Measurements from ENCODE around the gene PLA2R1.

PLA2R1 gene

DNA sequence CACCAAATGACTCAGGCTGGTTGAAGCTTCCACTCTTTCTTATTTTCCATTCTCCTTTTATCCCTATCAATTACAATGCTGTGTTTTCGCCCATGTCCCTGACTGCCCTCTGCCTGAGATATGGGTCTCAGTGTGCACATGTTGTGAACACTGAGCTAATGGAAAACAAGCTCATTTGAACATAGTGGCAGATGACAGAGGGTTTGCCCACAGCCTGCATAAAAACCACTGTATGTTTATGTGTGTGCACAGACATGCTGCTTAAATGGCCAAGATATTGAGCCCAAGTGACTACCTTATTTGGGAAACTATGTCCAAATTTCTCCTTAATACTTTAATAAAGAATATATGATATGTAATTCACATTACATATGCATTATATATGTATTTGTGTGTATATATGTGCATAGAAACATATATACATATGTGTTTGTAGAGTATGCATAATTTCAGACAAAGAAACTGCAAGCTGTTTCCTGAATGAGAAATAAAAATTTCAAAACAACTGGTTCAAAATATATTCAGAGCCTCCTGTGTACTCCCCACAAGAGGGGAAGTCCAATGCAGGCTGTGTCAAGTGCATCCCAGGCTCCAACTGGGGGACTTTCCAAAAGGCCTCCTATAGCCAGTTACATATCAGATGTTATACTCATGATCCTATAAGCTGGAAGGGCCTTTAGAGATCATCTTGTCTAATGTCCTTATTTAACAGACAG lies 171.7 kb downstream of the PLA2R1 start:
- TF ChIP-seq, protein P1, sequence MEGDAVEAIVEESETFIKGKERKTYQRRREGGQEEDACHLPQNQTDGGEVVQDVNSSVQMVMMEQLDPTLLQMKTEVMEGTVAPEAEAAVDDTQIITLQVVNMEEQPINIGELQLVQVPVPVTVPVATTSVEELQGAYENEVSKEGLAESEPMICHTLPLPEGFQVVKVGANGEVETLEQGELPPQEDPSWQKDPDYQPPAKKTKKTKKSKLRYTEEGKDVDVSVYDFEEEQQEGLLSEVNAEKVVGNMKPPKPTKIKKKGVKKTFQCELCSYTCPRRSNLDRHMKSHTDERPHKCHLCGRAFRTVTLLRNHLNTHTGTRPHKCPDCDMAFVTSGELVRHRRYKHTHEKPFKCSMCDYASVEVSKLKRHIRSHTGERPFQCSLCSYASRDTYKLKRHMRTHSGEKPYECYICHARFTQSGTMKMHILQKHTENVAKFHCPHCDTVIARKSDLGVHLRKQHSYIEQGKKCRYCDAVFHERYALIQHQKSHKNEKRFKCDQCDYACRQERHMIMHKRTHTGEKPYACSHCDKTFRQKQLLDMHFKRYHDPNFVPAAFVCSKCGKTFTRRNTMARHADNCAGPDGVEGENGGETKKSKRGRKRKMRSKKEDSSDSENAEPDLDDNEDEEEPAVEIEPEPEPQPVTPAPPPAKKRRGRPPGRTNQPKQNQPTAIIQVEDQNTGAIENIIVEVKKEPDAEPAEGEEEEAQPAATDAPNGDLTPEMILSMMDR (IDR thresholded peaks at IDR 0.05; ENCODE audit: low read depth, low read length, missing control alignments) = no peak
- in situ Hi-C loops (cut with HindIII; ENCODE audit: low sequenced_read_pairs) = no loop called here
- no peak overlapping the region for H3K4me3 ChIP-seq (ENCODE audit: low read depth, low read length)
- DNase-seq (ENCODE audit: low read depth) = no peak

DNA sequence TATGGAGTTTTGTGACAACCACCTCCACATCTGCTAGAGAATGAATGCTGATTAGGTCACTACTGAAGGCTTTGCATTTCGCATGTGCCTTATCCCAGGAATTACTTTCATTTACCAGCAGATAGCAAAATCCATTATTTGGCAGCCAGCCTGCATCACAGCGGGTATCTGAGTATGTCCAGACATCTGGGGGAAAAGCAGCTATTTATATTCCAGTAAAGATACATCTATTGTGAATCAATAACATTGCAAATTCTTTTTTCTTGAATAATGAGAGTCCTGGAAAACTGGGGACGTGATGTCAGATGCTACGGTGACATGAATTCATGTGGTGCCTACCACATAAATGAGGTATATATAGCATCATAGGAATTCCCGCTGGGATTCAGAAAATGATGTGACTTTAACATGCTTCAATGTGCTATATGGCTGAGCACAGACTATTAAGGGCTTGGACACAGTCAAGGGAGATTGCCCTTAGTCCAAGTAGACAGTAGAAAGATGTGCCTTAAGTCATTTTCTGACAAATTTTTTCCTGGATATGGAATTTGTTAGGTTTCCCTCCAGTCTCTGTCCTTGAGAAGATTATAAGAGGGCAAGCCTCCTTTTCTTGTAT lies 180.2 kb downstream of the PLA2R1 start:
- peak; percentile 32 for DNase-seq (ENCODE audit: low read depth)
- no peak overlapping the region for H3K4me3 ChIP-seq (ENCODE audit: low read depth, low read length)
- TF ChIP-seq, protein P1 (IDR thresholded peaks at IDR 0.05; ENCODE audit: low read depth, low read length, missing control alignments) = no peak
- in situ Hi-C loops (cut with HindIII; ENCODE audit: low sequenced_read_pairs) = no loop called here

All from astrocyte of the cerebellum (primary cell).